Activated naive CD8-positive, alpha-beta T cell treated with anti-CD3 and anti-CD28 coated beads, Interleukin-2, amount 50 U/mL, for 24 hours (primary cell): ENCODE data around the gene CSH1.
"Not testable (repeated sequence)": the region's sequence is repeated elsewhere in the genome, so short reads cannot be mapped to it uniquely, and the experiment has no call there.

Experiments used
- ATAC-seq: fragments of 150-1000 bp; cut with Tn5 transposase; one replicate; pipeline ENCODE4 v1.10.0; 2021
- DNase-seq: peaks from one replicate; pipeline ENCODE4 v3.0.0; 2021
- H3K27ac Mint-ChIP-seq: one replicate; pipeline ENCODE4 v1.8.0; 2021; ENCODE audit warnings: mild to moderate bottlenecking, mixed read lengths
- H3K27me3 Mint-ChIP-seq: one replicate; pipeline ENCODE4 v1.8.0; 2021; ENCODE audit warnings: mixed read lengths
- H3K36me3 Mint-ChIP-seq: one replicate; pipeline ENCODE4 v1.8.0; 2021; ENCODE audit warnings: low read depth, mixed read lengths
- H3K4me1 Mint-ChIP-seq: one replicate; pipeline ENCODE4 v1.8.0; 2021; ENCODE audit warnings: mixed read lengths
- H3K4me3 Mint-ChIP-seq: one replicate; pipeline ENCODE4 v1.8.0; 2021; ENCODE audit warnings: mild to moderate bottlenecking, moderate library complexity, mixed read lengths
- H3K9me3 Mint-ChIP-seq: one replicate; pipeline ENCODE4 v1.8.0; 2021; ENCODE audit warnings: mixed read lengths

The CSH1 gene

DNA sequence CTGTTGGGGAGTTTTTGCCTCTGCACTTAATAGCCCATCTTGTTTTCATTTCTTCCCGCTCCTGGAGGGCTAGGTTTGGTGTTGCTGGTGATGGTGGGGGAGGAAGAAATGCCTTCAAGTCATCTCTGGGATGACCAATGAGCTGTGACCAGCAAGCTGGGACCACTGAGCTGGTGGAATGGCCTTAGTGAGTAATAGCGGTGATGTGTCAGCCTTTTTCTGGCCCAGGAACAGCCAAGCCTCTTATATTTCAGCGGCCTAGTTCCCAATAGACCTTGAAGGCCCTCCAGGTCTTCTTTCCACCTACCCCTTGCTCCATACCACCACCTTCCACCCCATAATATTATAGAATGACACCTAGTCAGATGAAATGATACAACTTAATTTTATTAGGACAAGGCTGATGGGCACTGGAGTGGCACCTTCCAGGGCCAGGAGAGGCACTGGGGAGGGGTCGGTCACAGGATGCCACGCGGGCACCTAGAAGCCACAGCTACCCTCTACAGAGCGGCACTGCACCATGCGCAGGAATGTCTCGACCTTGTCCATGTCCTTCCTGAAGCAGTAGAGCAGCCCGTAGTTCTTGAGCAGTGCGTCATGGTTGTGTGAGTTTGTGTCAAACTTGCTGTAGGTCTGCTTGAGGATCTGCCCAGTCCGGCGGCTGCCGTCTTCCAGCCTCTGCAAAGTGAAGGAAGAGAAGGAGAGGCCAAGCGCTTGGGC lies 24.6 kb downstream of the CSH1 start:
- H3K36me3 Mint-ChIP-seq, DNase-seq, H3K4me3 Mint-ChIP-seq, H3K27me3 Mint-ChIP-seq, H3K27ac Mint-ChIP-seq, H3K9me3 Mint-ChIP-seq, H3K4me1 Mint-ChIP-seq, ATAC-seq: not testable (repeated sequence)

DNA sequence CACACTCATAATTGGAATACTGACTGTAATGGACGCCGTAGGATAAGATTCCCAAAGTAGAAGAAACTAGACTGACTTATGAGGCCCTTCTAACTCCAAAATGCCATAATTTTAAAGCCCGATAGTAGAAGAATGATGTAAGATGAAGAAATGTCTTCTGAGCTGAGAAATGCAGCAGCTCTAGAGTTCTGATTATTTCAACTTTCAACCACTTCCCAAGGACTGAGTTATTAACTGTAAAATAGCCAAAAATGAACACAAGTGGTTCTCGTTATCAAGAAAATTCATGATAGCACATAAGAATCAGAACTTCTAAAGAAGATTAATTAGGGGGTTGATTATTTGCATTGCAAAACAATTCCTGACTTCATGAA lies 26.1 kb downstream of the CSH1 start:
- not testable (repeated sequence) for H3K4me1 Mint-ChIP-seq, H3K27me3 Mint-ChIP-seq, ATAC-seq, DNase-seq, H3K9me3 Mint-ChIP-seq, H3K27ac Mint-ChIP-seq, H3K4me3 Mint-ChIP-seq, H3K36me3 Mint-ChIP-seq

DNA sequence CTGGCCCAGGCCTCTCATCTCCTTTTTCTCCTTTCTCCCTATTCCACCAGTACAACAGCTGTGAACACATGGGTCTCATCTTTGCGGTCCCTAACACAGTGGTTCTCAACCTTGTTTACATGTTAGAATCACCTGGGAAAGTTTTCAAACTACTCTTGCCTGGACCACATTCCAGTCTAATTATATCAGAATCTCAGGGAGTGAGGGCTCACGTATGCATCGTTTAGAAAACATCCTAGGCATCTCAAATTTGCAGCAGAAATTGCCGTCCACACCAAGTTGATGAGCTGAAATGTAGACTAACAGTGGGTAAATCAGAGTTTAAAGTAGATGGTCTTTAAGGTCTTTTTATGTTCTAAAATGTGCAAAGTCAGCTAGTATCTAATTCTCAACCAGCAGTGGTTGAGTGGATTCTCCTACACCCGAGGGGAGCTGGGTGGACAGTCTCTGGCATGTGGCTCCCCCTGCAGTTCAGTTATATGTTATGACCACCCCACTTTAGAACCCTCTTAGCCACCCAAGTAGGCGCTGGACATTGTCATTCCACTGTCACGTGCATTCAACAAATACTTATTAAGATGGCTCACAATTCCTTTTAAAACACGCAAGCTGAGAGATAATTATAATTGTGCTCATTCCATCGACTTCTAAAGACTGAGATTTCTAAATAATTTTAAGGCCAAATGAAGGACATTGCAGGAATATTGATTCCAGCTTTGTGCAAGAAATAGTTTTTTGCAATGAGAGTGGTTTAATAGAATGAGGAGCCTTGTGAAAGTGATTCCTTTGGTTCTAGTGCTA lies 26.7 kb downstream of the CSH1 start:
- H3K27ac Mint-ChIP-seq, H3K27me3 Mint-ChIP-seq, H3K4me1 Mint-ChIP-seq, H3K4me3 Mint-ChIP-seq, H3K9me3 Mint-ChIP-seq, H3K36me3 Mint-ChIP-seq, ATAC-seq, DNase-seq: not testable (repeated sequence)

DNA sequence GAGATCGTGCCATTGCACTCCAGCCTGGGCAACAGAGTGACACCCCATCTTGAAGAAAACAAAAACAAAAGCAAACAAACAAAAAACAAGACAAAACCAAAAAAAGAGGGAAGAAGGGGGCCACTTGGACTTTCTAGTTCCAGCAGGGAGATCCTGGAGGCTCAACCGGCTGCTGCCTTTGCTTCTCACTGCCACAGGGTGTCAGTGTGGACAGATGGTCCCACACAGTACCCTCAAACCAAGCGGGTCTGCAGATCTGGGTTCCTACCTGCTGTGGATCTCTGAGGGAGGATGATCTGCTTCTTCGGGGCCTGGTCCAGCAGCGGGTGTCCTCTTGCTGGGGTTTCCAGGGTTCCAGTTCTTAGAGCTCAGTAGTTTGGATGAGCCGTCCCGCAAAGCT lies 29.7 kb downstream of the CSH1 start:
- H3K4me1 Mint-ChIP-seq, H3K27ac Mint-ChIP-seq, H3K36me3 Mint-ChIP-seq, ATAC-seq, H3K4me3 Mint-ChIP-seq, H3K9me3 Mint-ChIP-seq, DNase-seq, H3K27me3 Mint-ChIP-seq: not testable (repeated sequence)

DNA sequence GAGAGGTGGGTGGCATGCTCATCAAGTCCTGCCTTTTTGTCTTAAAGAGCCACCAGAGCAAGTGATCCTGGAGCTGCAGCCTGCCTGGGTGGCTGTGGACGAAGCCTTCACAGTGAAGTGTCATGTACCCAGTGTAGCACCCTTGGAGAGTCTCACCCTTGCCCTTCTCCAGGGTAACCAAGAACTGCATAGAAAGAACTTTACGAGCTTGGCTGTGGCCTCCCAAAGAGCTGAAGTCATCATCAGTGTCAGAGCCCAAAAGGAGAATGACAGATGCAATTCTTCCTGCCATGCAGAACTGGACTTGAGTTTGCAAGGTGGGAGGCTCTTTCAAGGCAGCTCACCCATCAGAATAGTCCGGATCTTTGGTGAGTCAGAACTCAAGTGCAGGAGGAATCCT lies 37.1 kb downstream of the CSH1 start:
- peaks cover 4% of the 10 kb centered on the region for H3K27me3 Mint-ChIP-seq
- H3K4me3 Mint-ChIP-seq = no peak overlapping the region
- DNase-seq (no peak), ATAC-seq (no peak)
- no peaks in the 10 kb centered on the region for H3K4me1 Mint-ChIP-seq
- H3K9me3 Mint-ChIP-seq = no peaks in the 10 kb centered on the region
- H3K36me3 Mint-ChIP-seq = no peaks in the 10 kb centered on the region
- H3K27ac Mint-ChIP-seq = no peak overlapping the region

DNA sequence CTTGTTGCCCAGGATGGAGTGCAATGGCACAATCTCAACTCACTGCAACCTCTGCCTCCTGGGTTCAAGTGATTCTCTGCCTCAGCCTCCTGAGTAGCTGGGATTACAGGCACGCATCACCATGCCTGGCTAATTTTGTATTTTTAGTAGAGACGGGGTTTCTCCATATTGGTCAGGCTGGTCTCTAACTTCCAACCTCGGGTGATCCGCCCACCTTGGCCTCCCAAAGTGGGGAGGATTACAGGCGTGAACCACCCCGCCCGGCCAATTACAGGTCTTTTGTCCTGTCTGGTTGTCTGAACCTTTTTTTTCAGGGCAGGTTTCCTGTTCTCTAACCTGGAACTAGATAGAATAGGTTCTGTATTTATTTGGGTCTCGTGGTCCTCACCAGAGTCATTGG lies 39.9 kb downstream of the CSH1 start:
- not testable (repeated sequence) for H3K36me3 Mint-ChIP-seq, H3K4me1 Mint-ChIP-seq, H3K27me3 Mint-ChIP-seq, ATAC-seq, H3K27ac Mint-ChIP-seq, H3K9me3 Mint-ChIP-seq, H3K4me3 Mint-ChIP-seq, DNase-seq

DNA sequence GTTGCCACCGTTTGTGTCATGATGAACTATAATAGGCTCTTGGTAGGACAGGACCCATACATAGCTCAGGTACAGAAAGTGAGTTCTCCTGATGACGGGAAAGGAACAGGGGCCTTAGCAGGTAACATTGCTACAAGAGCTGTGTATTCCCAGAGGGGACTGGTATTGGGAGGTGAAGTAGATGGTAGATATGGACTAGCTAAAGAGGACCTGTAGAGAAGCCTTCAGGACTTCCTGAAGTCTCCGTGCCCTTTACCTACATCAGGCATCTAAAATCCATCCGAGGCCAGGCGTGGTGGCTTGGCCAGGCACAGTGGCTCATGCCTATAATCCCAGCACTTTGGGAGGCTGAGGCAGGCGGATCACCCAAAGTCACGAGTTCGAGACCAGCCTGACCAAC lies 41.2 kb downstream of the CSH1 start:
- H3K4me3 Mint-ChIP-seq = no peak overlapping the region
- no peak overlapping the region for H3K27ac Mint-ChIP-seq
- DNase-seq = no peak
- no peak for ATAC-seq
- no peaks in the 10 kb centered on the region for H3K9me3 Mint-ChIP-seq
- H3K27me3 Mint-ChIP-seq = no peaks in the 10 kb centered on the region
- no peaks in the 10 kb centered on the region for H3K36me3 Mint-ChIP-seq
- no peaks in the 10 kb centered on the region for H3K4me1 Mint-ChIP-seq

DNA sequence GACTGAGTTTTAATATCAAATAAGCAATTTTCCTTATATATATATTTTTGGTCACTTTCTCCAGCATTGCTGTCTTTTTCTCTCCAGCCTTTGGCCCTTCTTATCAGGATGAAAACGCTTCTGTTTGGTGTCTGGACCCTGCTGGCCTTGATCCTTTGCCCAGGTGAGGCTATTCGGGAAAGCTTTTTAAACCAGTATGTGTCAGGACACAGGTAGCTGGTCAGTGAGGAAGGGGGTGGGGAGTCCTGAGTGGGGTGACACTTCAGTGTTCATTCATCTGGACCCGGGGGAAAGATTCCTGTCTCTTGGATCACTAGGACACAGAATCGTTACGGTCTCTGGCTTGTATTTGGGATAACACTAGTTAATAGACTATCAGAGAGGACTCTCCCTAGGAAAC lies 41.7 kb downstream of the CSH1 start:
- Mint-ChIP-seq H3K9me3 (no peaks in the 10 kb centered on the region), H3K36me3 (no peaks in the 10 kb centered on the region), H3K4me1 (no peaks in the 10 kb centered on the region), H3K27me3 (no peaks in the 10 kb centered on the region), H3K4me3 (no peak overlapping the region), H3K27ac (no peak overlapping the region)
- ATAC-seq (no peak), DNase-seq (no peak)

DNA sequence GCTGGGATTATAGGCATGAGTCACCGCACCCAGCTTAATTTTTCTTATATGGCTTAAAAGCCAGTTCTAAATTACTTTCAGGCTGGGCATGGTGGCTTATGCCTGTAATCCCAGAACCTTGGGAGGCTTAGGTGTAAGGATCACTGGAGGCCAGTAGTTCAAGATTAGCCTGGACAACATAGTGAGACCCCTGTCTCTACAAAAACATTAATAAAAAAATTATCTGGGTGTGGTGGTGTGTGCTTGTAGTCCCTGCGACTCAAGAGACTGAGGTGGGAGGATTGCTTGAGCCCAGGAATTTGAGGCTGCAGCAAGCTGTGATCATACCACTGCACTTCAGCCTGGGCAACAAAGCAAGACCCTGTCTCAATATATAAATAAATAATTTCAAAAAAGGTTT lies 43.1 kb downstream of the CSH1 start:
- no peak for ATAC-seq
- peaks cover 1% of the 10 kb centered on the region for H3K36me3 Mint-ChIP-seq
- no peak for DNase-seq
- H3K4me1 Mint-ChIP-seq = peaks cover 8% of the 10 kb centered on the region
- H3K27me3 Mint-ChIP-seq = peaks cover 5% of the 10 kb centered on the region
- no peak overlapping the region for H3K4me3 Mint-ChIP-seq
- H3K9me3 Mint-ChIP-seq = peaks cover 5% of the 10 kb centered on the region
- no peak overlapping the region for H3K27ac Mint-ChIP-seq

DNA sequence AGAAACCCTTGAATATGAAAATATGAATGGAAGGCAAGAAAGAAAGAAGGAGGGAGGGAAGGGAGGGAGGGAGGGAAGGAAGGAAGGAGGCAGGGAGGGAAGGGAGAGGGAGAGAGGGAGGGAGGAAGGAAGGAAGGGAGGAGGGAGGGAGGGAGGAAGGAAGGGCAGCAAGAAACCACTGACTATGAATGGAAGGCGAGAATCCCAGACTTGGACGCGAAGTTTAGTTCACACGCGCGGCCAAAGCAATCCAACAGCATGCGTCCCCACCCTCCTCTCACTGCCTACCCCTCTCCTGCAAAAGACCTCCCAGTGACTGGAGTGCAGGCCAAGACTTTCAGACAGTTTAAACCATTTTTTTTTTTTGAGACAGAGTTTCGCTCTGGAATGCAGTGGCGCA lies 46.0 kb downstream of the CSH1 start:
- peaks cover 5% of the 10 kb centered on the region for H3K27me3 Mint-ChIP-seq
- no peak overlapping the region for H3K4me3 Mint-ChIP-seq
- no peak overlapping the region for H3K27ac Mint-ChIP-seq
- ATAC-seq (no peak), DNase-seq (no peak)
- peaks cover 7% of the 10 kb centered on the region for H3K36me3 Mint-ChIP-seq
- H3K9me3 Mint-ChIP-seq = peaks cover 10% of the 10 kb centered on the region
- H3K4me1 Mint-ChIP-seq = peaks cover 15% of the 10 kb centered on the region

DNA sequence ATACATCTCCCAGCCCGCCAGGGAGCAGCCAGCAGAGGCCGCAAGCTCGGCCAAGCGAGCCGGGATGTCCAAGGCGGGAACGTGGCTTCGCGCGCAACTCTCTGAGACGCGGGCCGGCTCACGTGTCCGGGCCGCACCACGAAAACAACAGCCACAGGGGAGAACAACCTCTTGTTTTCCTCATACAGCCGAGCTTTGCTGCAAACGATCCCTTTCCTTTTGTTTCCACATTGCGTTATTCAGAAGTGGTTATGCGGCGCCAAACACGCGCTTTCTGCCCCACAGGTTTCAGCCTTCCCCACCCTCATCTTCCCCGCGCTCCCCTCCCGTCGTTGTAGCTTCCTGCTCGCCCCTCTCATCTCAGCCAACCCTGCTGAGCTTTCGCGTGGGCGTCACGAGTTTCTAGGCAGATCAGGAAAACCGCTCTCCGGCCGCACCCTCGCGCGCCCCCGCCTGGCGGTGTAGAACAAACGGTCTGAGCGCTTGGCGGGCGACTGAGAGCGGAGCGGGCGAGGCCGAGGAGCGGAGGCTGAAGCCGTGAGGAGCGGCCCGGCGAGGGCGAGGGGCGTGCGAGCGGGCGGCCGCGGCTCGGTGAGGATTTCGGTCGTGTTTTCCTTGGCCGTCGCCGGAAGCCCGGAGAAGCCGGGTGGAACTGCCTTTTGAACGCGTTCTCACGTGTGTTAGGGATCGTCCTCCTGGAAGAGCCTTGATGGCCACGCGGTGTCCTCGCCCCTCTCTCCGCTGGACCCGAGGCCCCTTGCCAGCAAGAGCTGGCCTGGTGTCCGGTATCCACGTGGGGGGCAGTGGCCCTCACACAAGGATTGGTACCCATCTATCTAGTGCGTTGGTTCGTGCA lies 47.3 kb downstream of the CSH1 start:
- DNase-seq (peak; percentile 99), ATAC-seq (peak; percentile 93)
- peaks cover 18% of the 10 kb centered on the region for H3K4me1 Mint-ChIP-seq
- peaks cover 7% of the 10 kb centered on the region for H3K36me3 Mint-ChIP-seq
- peak overlapping the region; percentile 94 for H3K27ac Mint-ChIP-seq
- peaks cover 5% of the 10 kb centered on the region for H3K27me3 Mint-ChIP-seq
- H3K4me3 Mint-ChIP-seq = peak overlapping the region; percentile 68
- peaks cover 10% of the 10 kb centered on the region for H3K9me3 Mint-ChIP-seq

DNA sequence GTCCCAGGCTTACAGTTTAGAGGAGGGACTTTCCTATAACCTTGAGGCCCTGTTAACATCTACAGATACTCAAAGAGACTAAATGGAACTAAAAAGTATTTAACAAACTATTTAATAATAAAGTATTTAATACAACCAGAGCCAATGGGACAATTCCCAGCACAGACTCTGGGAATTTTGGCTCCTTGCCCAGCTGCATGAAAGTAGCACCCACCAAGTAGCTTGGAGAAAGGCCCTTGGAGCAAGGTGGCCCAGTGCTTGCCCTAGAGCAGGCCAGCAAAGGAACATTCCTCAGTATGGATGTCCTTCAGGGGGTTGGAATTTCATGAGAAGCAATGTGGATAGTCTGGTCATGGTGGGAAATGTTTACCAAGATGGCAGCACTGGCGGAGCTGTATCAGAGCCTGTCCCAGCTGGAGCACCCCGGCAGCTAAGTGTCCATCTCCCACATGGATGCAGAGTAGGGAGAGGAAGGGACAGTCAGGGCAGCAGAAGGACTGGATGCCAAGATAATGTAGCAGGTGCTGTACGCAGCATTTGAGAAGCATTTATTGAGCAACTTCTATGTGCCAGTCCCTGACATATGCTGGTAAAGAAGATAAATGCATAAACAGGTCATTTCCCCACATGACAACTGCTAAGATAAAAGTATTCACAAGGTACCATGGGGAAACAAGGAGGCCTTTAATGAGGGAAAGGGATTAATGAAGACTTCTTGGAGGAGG lies 48.7 kb downstream of the CSH1 start:
- Mint-ChIP-seq H3K27ac (peak overlapping the region; percentile 82), H3K36me3 (peaks cover 7% of the 10 kb centered on the region)

DNA sequence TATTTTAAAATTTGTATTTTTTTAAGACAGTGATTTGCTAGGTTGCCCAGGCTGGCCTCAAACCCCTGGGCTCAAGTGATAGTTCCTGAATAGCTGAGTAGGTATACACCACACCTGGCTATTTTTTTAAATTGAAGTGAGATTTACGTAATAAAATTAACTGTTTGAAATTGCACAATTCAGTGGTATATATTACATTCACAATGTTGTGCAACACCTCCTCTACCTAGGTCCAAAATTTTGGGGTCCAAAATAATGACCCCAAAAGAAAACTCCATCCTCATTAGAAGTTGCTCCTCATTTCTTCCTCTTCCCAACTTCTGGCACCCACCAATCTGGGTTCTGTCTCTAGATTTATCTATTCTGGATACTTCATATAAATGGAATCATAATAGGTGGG lies 50.9 kb downstream of the CSH1 start:
- Mint-ChIP-seq H3K4me3 (no peak overlapping the region), H3K9me3 (peaks cover 10% of the 10 kb centered on the region), H3K27me3 (peaks cover 5% of the 10 kb centered on the region), H3K27ac (no peak overlapping the region), H3K36me3 (peaks cover 7% of the 10 kb centered on the region), H3K4me1 (peaks cover 38% of the 10 kb centered on the region)
- no peak for ATAC-seq
- DNase-seq = no peak

More for the DNA sequence above, 48.7 kb downstream of the CSH1 start:
- Mint-ChIP-seq H3K4me3 (peak overlapping the region; percentile 56), H3K9me3 (peaks cover 10% of the 10 kb centered on the region), H3K4me1 (peaks cover 27% of the 10 kb centered on the region), H3K27me3 (peaks cover 5% of the 10 kb centered on the region)
- no peak for DNase-seq
- ATAC-seq = no peak
